Upper lobe of left lung (tissue), 6 donors: ENCODE measurements around the gene STN1. TPM values are rescaled to one million over a fixed set of nuclear protein-coding genes. Genes with fewer than 3 reads are reported as not detected.

Experiments used
- ATAC-seq, 2 donors: fragments of 200-7000 bp; cut with Tn5 transposase; one replicate each; pipeline ENCODE4 v1.9.1; 2022; ENCODE audit warnings: mild to moderate bottlenecking in 2 of 2, moderate library complexity in 2 of 2; ENCODE audit not compliant: low FRiP score in 2 of 2
- DNase-seq, 2 donors: peaks; one replicate each; pipeline ENCODE4 v3.0.0-alpha.2; 2019 to 2020
- H3K27ac ChIP-seq, 4 donors: fragments of 200-600 bp; sonication (generic); one replicate each; pipeline ENCODE4 v1.5.1; 2016 to 2019
- H3K27me3 ChIP-seq, 4 donors: fragments of 200-600 bp; sonication (generic); one replicate each; pipeline ENCODE4 v1.5.1; 2017 to 2019
- H3K36me3 ChIP-seq, 4 donors: fragments of 200-600 bp; sonication (generic); one replicate each; pipeline ENCODE4 v1.5.1; 2016 to 2019
- H3K4me1 ChIP-seq, 4 donors: fragments of 200-600 bp; sonication (generic); one replicate each; pipeline ENCODE4 v1.5.1; 2018 to 2019
- H3K4me3 ChIP-seq, 4 donors: fragments of 200-600 bp; sonication (generic); one replicate each; pipeline ENCODE4 v1.5.1; 2017 to 2019; ENCODE audit warnings: mild to moderate bottlenecking in 2 of 4, moderate library complexity in 1 of 4
- H3K9me3 ChIP-seq, 4 donors: fragments of 200-600 bp; sonication (generic); one replicate each; pipeline ENCODE4 v1.5.1; 2018 to 2019
- EP300 ChIP-seq, 4 donors: sonication (generic); formaldehyde crosslinking; IDR thresholded peaks; one replicate each; pipeline ENCODE4 v1.5.1; 2017; ENCODE audit warnings: antibody characterized with exemption in 4 of 4, control low read depth in 2 of 4
- POLR2A ChIP-seq, 4 donors: fragments of 450-650 bp; IDR thresholded peaks; one replicate each; pipeline ENCODE4 v1.5.1; 2016 to 2017; ENCODE audit warnings: antibody characterized with exemption in 4 of 4, mild to moderate bottlenecking in 2 of 4
- POLR2AphosphoS5 ChIP-seq, 2 donors: sonication (generic); formaldehyde crosslinking; IDR thresholded peaks; one replicate each; pipeline ENCODE4 v1.5.1; 2017; ENCODE audit warnings: antibody characterized with exemption in 2 of 2
- WGBS, 2 donors: methylation state at CpG; one replicate each; pipeline ENCODE4 v1.1.5; 2017 to 2018; 5-methylcytosine and 5-hydroxymethylcytosine counted together
- total RNA-seq, 6 donors: library from RNA; depleted of rRNA in 4 of 6; stranded (reverse); fragments of >200 nt in 4 of 6; gene quantifications; one replicate each; pipeline versions ENCODE4 v1.1.0 to v1.2.1, GENCODE V29; 2016 to 2021
- TF ChIP-seq, protein P1 (sequence below), 6 experiments: fragments of 450-650 bp in 4 of 6; fragments of 200-600 bp in 2 of 6; sonication (generic) in 2 of 6; IDR thresholded peaks; one replicate each; pipeline ENCODE4 v1.5.1; 2016 to 2019; ENCODE audit warnings: antibody characterized with exemption in 6 of 6
- donor health status: DM: no; HTN: no; CAD: no; lungs with moderate emphysema.
- donor health status: DM: no; HTN: yes; CAD: no; lungs with severe emphysema.

The STN1 gene
- total RNA-seq, 6 donors from 2014 or later = 36.3 to 71.4 (median 53.4) TPM

GRCh38 chr10:103895411-103896186 is 22.4 kb downstream of the STN1 start:
- Histone ChIP-seq H3K27me3 (no peaks in the 10 kb centered on the region), H3K9me3 (no peaks in the 10 kb centered on the region), H3K4me1 (peaks cover 45 to 66% (median 59%) of the 10 kb centered on the region in 4 donors), H3K27ac (peak overlapping the region; percentile 83 to 91 (median 84)), H3K4me3 (no peak overlapping the region), H3K36me3 (peaks cover 8 to 58% (median 29%) of the 10 kb centered on the region in 4 donors)
- TF ChIP-seq, protein P1, sequence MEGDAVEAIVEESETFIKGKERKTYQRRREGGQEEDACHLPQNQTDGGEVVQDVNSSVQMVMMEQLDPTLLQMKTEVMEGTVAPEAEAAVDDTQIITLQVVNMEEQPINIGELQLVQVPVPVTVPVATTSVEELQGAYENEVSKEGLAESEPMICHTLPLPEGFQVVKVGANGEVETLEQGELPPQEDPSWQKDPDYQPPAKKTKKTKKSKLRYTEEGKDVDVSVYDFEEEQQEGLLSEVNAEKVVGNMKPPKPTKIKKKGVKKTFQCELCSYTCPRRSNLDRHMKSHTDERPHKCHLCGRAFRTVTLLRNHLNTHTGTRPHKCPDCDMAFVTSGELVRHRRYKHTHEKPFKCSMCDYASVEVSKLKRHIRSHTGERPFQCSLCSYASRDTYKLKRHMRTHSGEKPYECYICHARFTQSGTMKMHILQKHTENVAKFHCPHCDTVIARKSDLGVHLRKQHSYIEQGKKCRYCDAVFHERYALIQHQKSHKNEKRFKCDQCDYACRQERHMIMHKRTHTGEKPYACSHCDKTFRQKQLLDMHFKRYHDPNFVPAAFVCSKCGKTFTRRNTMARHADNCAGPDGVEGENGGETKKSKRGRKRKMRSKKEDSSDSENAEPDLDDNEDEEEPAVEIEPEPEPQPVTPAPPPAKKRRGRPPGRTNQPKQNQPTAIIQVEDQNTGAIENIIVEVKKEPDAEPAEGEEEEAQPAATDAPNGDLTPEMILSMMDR (IDR thresholded peaks at IDR 0.05) = no peak
- TF ChIP-seq POLR2A (IDR thresholded peaks at IDR 0.05) (no peak), POLR2AphosphoS5 (IDR thresholded peaks at IDR 0.05) (peak; percentile 32 to 78), EP300 (IDR thresholded peaks at IDR 0.05) (peak in 3 of 4 donors; percentile 14 to 57 (median 53))
- ATAC-seq (peak in 1 of 2 donors; percentile 51), DNase-seq (no peak)
- 46 to 61% methylated on average over 9 of the region's 9 CpGs for WGBS, 2 donors

DNA sequence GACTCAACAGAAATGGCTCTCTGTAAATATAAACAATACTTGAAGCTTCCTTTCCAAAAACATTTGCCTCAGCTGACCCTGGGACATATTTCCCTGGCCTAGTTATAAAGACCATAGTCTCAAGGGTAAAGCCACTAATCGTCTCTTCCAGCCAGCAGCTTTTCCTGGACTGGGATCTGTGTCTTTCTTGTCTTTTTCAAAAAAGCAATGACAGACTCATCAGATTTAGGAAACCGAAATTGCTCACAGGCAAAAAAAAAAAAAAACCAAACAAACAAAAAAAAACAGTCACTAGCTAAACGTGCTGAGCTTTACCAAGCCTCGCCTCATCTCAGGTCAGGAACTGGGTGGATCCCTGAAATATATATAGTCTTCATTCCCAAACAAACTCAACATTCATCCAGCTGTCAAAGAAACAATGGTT is 23.5 kb downstream of the STN1 start:
- ATAC-seq = peak in 1 of 2 donors; percentile 5
- no peaks in the 10 kb centered on the region for H3K9me3 ChIP-seq
- H3K27me3 ChIP-seq = no peaks in the 10 kb centered on the region
- H3K4me1 ChIP-seq = peaks cover 49 to 71% (median 63%) of the 10 kb centered on the region in 4 donors
- H3K36me3 ChIP-seq = peaks cover 4 to 49% (median 24%) of the 10 kb centered on the region in 4 donors
- TF ChIP-seq POLR2A (IDR thresholded peaks at IDR 0.05) = no peak
- TF ChIP-seq EP300 (IDR thresholded peaks at IDR 0.05) = peak in 2 of 4 donors; percentile 14
- peak; percentile 28 to 36 for TF ChIP-seq POLR2AphosphoS5 (IDR thresholded peaks at IDR 0.05)
- TF ChIP-seq, protein P1 (IDR thresholded peaks at IDR 0.05) = no peak
- peak overlapping the region; percentile 83 to 91 (median 84) for H3K27ac ChIP-seq
- WGBS, 2 donors = 30 to 33% methylated on average over 4 of the region's 4 CpGs
- no peak for DNase-seq
- no peak overlapping the region for H3K4me3 ChIP-seq

GRCh38 chr10:103893817-103894216 is 24.2 kb downstream of the STN1 start:
- no peaks in the 10 kb centered on the region for H3K9me3 ChIP-seq
- DNase-seq = no peak

GRCh38 chr10:103892181-103892580 is 25.8 kb downstream of the STN1 start:
- Histone ChIP-seq H3K36me3 (peaks cover under 1 to 35% (median 15%) of the 10 kb centered on the region in 4 donors), H3K4me1 (peaks cover 60 to 85% (median 83%) of the 10 kb centered on the region in 4 donors), H3K27me3 (no peaks in the 10 kb centered on the region), H3K27ac (peak overlapping the region; percentile 83 to 91 (median 84)), H3K9me3 (no peaks in the 10 kb centered on the region), H3K4me3 (no peak overlapping the region)
- 74 to 76% methylated on average over 3 of the region's 3 CpGs for WGBS, 2 donors
- TF ChIP-seq POLR2A (IDR thresholded peaks at IDR 0.05) (no peak), EP300 (IDR thresholded peaks at IDR 0.05) (no peak), POLR2AphosphoS5 (IDR thresholded peaks at IDR 0.05) (no peak)
- TF ChIP-seq, protein P1 (IDR thresholded peaks at IDR 0.05) = no peak
- peak in 1 of 2 donors; percentile 50 for DNase-seq
- ATAC-seq = peak in 1 of 2 donors; percentile 23

More at GRCh38 chr10:103893817-103894216, 24.2 kb downstream of the STN1 start:
- TF ChIP-seq POLR2A (IDR thresholded peaks at IDR 0.05) (no peak), POLR2AphosphoS5 (IDR thresholded peaks at IDR 0.05) (no peak)
- TF ChIP-seq, protein P1 (IDR thresholded peaks at IDR 0.05) = no peak
- no peak overlapping the region for H3K4me3 ChIP-seq
- no peak for ATAC-seq
- H3K36me3 ChIP-seq = peaks cover 0 to 42% (median 18%) of the 10 kb centered on the region in 4 donors
- WGBS, 2 donors = 30 to 37% methylated on average over 2 of the region's 2 CpGs
- H3K27me3 ChIP-seq = no peaks in the 10 kb centered on the region
- H3K4me1 ChIP-seq = peaks cover 56 to 76% (median 69%) of the 10 kb centered on the region in 4 donors
- H3K27ac ChIP-seq = peak overlapping the region; percentile 83 to 91 (median 84)
